Muscle of back (tissue), 11 donors: Measurements from ENCODE around the gene CCNL2. TPM values are rescaled to one million over a fixed set of nuclear protein-coding genes. Genes with fewer than 3 reads are reported as not detected.

ENCODE experiments used
- DNase-seq, 3 donors: peaks; one replicate each; pipeline versions ENCODE4 v3.0.0 to v3.0.0-alpha.2; 2013
- polyA plus RNA-seq, 10 donors: library from polyadenylated mRNA; unstranded; fragments of 120-200 nt; gene quantifications; one replicate each; pipeline ENCODE4 v1.2.1, GENCODE V29; 2013; ENCODE audit not compliant: insufficient read length in 10 of 10

CCNL2 gene
- polyA plus RNA-seq, 10 donors = 99.5 to 280 (median 146) TPM

- DNase-seq = peak; percentile 40 to 72 (median 58)
Observed at GRCh38 chr1:1359308-1359663, 39.8 kb downstream of the CCNL2 start.

DNA sequence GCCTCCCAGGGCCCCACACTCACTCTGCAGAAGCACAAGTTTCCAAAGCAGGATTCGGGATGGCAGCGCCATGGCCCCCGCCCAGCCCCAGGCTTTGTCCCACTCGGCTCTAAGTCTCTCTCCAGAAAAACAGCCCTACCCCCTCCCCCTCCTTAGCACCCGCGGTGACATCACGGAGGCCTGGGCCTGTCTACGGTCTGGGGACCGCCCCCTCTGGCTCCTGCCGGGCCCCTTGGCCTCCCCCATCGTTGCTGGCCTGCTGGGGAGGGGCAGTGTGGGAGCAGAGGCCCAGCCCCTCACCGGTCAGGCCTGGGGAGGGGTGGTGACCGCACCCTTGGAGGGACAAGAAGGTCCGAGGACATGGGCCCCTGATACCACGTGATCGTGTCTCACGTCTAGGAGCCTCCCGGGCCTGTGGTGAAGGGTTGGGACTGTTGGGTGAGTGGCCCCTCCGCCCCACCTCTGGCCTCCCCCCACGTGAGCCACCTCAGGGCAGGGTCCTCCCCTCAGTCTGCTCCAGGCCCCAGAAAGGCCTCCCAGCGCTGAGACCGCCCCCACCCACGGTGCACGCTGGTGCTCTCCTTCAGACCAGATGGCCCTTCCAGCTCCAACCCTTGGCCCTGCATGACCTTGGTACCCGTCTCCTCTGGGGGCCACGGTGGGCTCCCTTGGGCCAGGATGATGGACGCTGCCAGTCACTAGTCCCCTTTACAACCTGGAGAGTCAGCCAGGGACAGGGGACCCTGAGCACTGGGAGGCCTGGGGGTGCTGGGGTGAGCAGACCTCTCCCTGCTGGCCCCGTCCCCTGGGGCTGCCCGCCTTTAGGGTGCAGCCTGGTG, 40.5 kb downstream of the CCNL2 start, which contains the start of gene MXRA8:
Gene MXRA8, minus strand, starts transcription at position 123 of the 839 bp plus-strand sequence. Its CDS starts 51 bp downstream, at position 72.
- peak; percentile 87 to 95 (median 90) for DNase-seq

DNA sequence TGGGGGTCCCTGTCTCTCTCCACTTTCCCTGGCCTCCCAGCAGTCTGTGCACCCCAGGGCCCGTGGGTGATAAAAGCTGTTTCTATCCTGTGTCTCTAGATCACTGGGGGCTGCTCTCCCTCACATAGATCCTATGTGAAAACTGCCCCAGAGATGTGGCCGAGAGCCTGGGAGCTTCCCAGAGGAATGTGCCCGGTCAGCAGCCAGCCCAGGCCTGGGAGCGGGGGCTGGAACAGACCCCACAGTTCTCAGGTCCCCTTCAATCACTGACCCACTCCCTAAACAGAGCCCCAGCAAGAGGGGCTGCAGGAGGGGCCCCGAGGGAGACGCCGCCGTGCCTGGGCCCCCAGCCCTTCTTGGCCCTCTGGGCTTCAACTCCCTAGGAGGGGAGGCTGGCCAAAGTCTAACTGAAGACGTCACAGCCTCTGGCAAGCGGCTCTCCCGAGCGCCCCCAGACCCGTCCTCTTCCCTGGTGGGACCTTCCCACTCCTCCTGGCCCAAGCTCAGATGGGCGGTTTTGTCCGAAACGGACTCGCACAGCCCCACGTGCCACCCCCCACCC, 41.2 kb downstream of the CCNL2 start:
- peak in 1 of 3 donors; percentile 62 for DNase-seq

- DNase-seq = no peak
Observed at GRCh38 chr1:1356796-1357401, 42.2 kb downstream of the CCNL2 start.

DNA sequence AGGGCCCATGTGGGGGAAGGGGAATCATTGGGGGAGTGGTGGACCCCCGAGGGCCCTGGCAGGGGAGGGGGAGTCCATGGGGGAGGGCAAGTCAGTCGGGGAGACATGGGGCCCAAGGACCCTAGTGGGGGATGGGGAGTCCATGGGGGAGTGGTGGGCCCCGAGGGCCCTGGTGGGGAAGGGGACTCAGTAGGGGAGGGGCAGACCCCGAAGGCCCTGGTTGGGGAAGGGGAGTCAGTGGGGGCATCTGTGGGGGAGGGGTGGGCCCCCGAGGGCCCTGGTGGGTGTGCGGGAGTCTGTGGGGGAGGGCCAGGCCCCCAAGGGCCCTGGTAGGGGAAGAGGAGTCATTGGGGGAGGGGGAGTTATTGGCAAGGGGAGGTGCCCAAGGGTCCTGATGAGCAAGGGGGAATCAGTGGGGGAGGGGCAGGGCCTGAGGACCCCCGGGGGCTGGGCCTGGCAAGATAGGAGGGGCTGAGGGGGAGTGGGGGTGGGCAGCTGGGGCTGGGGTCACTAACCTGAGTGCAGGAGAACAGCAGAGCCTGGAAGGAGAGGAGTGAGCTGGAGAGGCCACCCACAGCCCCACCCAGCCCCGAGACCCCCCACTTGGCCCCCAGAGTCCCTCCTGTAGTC, 42.9 kb downstream of the CCNL2 start:
- no peak for DNase-seq

GRCh38 chr1:1355416-1355815, 43.7 kb downstream of the CCNL2 start:
- no peak for DNase-seq

- DNase-seq = no peak
Observed at GRCh38 chr1:1354271-1355247, 44.6 kb downstream of the CCNL2 start.

DNA sequence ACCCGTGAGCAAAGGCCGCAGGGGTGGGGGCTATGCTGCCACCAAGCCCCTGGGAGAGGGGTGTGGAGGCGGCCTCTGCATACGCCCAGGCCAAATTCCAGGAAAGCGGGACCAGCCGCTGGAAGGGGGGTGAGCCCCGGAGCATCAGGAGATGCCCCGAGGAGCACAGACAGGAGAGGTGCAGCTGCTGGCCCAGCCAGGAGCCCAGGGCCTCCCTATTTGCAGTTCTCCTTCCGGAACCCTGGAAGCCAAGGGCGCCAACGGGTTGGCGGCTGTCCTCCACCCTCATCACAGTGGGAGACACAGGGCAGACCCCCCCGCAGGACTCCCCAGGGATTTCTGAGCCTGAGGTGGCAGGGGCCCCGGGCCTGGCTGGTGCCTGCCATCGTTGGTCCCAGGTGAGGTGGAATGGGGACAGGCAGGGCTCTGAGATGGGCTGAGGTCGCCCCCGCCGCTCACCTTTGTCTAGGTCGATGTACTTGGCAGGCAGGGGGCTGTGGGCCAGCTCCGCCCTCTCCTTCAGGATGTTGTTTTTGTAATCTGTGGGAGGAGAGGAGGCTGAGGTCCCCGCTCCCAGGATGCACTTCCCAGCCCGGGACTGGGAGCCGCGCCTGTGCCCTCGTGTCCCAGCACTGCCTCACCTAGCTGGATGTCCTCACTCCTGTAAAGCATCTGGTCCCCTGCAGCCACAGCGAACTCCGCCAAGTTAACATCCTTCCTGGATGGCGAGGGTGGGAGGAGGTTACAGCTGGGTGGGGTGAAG, 45.6 kb downstream of the CCNL2 start:
- DNase-seq = no peak

GRCh38 chr1:1352786-1353388, 46.2 kb downstream of the CCNL2 start:
- no peak for DNase-seq

DNA sequence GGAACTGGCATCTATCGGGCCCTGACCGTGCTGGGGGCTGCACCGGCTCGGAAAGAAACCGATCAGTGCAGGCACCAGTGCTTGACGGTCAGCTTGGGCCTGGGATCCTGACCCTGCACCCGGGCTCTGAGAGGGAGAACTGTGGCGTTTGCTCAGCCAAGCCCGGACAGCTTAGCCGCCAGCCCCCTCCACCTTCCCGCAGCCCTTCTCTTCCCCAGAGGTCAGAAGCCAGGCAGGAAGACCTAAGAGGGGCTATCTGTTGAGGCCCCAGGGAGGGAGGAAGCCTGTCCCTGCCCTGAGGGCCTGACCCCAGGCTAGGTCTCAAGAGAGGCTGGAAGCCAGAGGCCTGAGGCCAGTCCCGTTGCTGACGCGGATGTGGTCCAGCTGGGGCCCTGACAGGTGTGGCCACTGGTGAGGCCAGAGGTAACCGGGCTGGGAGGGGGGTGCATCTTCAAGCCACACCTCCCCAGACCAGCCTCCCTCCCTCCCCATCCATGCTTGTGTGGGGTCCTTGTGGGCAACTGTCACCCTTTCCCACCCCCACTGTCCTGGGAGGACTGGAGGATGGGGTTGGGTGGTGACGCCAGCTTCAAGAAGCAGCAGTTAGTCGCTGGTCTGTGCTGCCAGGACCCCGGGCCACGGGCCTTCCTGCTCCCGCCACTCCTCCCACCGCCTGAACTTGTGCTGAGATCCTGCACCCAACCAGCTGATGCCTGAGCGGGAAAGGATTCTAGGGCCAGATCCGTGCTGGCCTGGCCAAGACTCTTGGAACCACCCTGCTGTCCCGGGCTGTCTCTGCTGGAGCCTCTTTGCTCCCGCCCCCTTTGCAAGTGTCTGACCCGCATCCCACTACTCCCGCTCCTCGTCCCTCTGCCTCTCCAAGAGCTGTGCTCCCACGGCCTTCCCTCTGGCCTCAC, 47.4 kb downstream of the CCNL2 start:
- peak in 2 of 3 donors; percentile 71 to 87 for DNase-seq

- DNase-seq = peak; percentile 64 to 91 (median 77)
Observed at GRCh38 chr1:1349256-1350012, 49.7 kb downstream of the CCNL2 start, which contains the start of gene DVL1. TSS of gene DVL1 (minus strand) at chr1:1349418. CDS start at chr1:1349065, 353 bp downstream.

GRCh38 chr1:1348420-1349255, 50.5 kb downstream of the CCNL2 start:
- peak in 1 of 3 donors; percentile 58 for DNase-seq

- peak in 1 of 3 donors; percentile 39 for DNase-seq
Observed at GRCh38 chr1:1347663-1348419, 51.3 kb downstream of the CCNL2 start.

DNA sequence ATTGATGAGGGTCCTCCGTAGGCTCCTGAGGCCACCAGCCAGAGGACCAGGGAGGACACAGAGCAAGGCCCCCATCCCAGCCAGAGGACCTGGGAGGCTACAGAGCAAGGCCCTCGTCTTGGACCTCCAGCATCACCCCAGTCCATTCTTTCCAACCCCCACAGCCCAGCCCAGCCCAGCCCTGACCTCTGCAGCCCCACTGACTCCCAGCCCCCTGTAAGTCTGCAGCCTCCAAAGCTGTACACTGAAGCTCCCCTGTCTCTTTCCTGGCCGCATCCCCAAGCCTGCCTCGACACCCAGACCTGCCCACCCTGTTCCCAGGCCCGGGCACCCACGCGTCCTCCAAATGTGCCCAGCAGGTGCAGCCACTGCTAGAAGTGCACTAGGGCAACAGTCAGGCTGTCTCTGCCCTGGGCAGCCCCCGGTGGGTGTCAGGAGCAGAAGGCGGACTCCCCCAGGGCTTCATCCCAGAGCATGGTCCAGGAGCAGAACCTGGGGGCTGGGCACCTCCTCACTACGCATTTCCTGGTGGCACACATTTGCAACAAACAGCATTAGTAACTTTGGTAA, 52.0 kb downstream of the CCNL2 start:
- DNase-seq = no peak

DNA sequence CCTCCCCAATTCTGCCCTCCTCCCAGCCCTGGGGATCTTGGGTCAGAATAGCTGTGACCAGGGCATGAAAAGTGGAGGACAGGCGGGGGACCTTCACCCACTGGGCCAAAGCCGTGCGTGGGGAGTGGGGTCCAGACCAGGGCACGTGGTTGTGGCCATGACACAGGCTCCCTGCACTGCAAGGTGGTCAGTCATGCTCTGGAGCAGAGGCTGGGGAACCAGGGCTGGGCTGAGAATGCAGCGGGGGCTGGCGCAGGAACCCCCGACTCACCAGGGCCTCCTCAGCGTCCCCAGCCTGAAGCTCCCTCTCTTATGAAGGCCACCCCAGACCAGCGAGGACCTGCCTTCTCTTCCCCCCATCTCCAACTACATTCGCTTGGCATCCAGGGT, 52.6 kb downstream of the CCNL2 start:
- DNase-seq = no peak
